22Rv1 (cell line): Measurements from ENCODE around the gene NKX2-2.

Experiments
- CTCF ChIP-seq: fragments of 450-650 bp; IDR thresholded peaks from 2 replicates; pipeline ENCODE4 v1.5.1; 2017; ENCODE audit warnings: mild to moderate bottlenecking
- ZFX ChIP-seq: fragments of 450-650 bp; IDR thresholded peaks from 2 replicates; pipeline ENCODE4 v1.6.1; 2017; ENCODE audit warnings: antibody characterized with exemption, borderline replicate concordance

- no peak for TF ChIP-seq CTCF
- TF ChIP-seq ZFX, result no peak
These were observed 12.7 kb downstream of the NKX2-2 start for GRCh38 chr20:21501184-21501583.
